ENCODE results near the gene QTRT2. TPM values are rescaled to one million over a fixed set of nuclear protein-coding genes. Genes with fewer than 3 reads are reported as not detected.

QTRT2 gene
- total RNA-seq, 1 experiment from 2014 or later, result 47.7 TPM

DNA sequence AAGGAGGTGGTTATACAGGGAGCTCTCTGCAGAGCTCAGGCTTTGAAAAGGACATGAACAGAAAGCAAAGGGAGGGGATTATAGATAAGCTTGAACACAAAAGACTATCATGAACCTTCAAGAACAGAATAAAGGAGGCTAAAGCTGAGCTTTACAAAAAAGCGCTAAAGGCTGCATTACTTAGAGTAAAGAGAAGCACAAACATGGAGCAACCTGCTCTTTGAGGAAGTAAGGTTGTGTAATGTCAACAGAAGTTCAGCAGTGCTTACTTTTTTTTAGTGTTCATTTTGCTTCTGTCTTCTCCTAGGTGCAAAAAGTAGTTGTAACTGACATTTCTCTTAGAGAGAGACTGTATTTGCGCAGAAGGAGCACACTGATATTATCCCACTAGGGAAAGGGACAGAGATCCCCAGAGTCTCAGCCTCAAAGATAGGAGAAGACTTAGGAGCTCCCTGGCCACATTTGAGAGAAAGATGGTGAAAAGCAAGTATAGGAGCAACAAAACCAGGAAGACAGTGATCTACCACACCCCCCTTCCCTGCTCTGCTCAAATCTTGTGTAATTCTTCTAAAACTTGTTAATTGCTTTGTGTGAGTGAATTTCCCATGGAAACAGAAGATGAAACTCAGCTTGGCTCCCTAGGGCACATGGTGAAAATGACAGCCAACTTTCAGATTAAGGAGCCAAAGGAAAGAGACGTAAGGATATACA, 54.7 kb downstream of the QTRT2 start:
- H3K9me2 ChIP-seq (ENCODE audit: insufficient read depth), result no peaks in the 10 kb centered on the region
- no peak for DNase-seq (ENCODE audit: low read depth, low spot score)
- CTCF ChIA-PET, result no interaction called here
- POLR2A ChIA-PET, result no interaction called here
- H3K27me3 ChIP-seq (ENCODE audit: insufficient read depth, low read length), result peaks cover 4% of the 10 kb centered on the region; the same call in 1 of the 2 replicates
- TF ChIP-seq EZH2phosphoT487 (IDR thresholded peaks at IDR 0.05; ENCODE audit: borderline replicate concordance) (no peak), JUND (IDR thresholded peaks at IDR 0.05) (no peak), CEBPB (IDR thresholded peaks at IDR 0.05; ENCODE audit: low read depth) (no peak), EGR1 (IDR thresholded peaks at IDR 0.05; ENCODE audit: low read depth) (no peak), TCF7L2 (IDR thresholded peaks at IDR 0.05; ENCODE audit: borderline replicate concordance, extremely low read depth, insufficient read depth, insufficient read length) (no peak), YY1 (IDR thresholded peaks at IDR 0.05; ENCODE audit: extremely low read depth, insufficient replicate concordance, low read depth, low read length) (no peak), CBX3 (IDR thresholded peaks at IDR 0.05; ENCODE audit: low read depth) (no peak), ZNF274 (IDR thresholded peaks at IDR 0.05; ENCODE audit: low read depth, low read length) (no peak), EZH2 (IDR thresholded peaks at IDR 0.05) (no peak), ZFX (IDR thresholded peaks at IDR 0.05) (no peak), SRF (IDR thresholded peaks at IDR 0.05; ENCODE audit: low read depth) (no peak), POLR2A (IDR thresholded peaks at IDR 0.05; ENCODE audit: borderline replicate concordance, extremely low read depth, insufficient read depth, insufficient read length) (no peak), ELF1 (IDR thresholded peaks at IDR 0.05; ENCODE audit: borderline replicate concordance, low read depth) (no peak)
- TF ChIP-seq, protein P1, sequence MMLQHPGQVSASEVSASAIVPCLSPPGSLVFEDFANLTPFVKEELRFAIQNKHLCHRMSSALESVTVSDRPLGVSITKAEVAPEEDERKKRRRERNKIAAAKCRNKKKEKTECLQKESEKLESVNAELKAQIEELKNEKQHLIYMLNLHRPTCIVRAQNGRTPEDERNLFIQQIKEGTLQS (IDR thresholded peaks at IDR 0.05), result no peak
- TF ChIP-seq, protein P2, sequence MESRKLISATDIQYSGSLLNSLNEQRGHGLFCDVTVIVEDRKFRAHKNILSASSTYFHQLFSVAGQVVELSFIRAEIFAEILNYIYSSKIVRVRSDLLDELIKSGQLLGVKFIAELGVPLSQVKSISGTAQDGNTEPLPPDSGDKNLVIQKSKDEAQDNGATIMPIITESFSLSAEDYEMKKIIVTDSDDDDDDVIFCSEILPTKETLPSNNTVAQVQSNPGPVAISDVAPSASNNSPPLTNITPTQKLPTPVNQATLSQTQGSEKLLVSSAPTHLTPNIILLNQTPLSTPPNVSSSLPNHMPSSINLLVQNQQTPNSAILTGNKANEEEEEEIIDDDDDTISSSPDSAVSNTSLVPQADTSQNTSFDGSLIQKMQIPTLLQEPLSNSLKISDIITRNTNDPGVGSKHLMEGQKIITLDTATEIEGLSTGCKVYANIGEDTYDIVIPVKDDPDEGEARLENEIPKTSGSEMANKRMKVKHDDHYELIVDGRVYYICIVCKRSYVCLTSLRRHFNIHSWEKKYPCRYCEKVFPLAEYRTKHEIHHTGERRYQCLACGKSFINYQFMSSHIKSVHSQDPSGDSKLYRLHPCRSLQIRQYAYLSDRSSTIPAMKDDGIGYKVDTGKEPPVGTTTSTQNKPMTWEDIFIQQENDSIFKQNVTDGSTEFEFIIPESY (IDR thresholded peaks at IDR 0.05; ENCODE audit: extremely low read depth, insufficient replicate concordance, low read length), result no peak
- TF ChIP-seq, protein P3, sequence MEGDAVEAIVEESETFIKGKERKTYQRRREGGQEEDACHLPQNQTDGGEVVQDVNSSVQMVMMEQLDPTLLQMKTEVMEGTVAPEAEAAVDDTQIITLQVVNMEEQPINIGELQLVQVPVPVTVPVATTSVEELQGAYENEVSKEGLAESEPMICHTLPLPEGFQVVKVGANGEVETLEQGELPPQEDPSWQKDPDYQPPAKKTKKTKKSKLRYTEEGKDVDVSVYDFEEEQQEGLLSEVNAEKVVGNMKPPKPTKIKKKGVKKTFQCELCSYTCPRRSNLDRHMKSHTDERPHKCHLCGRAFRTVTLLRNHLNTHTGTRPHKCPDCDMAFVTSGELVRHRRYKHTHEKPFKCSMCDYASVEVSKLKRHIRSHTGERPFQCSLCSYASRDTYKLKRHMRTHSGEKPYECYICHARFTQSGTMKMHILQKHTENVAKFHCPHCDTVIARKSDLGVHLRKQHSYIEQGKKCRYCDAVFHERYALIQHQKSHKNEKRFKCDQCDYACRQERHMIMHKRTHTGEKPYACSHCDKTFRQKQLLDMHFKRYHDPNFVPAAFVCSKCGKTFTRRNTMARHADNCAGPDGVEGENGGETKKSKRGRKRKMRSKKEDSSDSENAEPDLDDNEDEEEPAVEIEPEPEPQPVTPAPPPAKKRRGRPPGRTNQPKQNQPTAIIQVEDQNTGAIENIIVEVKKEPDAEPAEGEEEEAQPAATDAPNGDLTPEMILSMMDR (IDR thresholded peaks at IDR 0.05 in 2 of 3, conservative IDR thresholded peaks at IDR 0.05 in 1 of 3; ENCODE audit: borderline replicate concordance in 1 of 3, insufficient read depth in 1 of 3, low read depth in 2 of 3, low read length in 2 of 3), result no peak
- TF ChIP-seq, protein P4, sequence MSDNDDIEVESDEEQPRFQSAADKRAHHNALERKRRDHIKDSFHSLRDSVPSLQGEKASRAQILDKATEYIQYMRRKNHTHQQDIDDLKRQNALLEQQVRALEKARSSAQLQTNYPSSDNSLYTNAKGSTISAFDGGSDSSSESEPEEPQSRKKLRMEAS (IDR thresholded peaks at IDR 0.05), result no peak
- TF ChIP-seq, protein P5, sequence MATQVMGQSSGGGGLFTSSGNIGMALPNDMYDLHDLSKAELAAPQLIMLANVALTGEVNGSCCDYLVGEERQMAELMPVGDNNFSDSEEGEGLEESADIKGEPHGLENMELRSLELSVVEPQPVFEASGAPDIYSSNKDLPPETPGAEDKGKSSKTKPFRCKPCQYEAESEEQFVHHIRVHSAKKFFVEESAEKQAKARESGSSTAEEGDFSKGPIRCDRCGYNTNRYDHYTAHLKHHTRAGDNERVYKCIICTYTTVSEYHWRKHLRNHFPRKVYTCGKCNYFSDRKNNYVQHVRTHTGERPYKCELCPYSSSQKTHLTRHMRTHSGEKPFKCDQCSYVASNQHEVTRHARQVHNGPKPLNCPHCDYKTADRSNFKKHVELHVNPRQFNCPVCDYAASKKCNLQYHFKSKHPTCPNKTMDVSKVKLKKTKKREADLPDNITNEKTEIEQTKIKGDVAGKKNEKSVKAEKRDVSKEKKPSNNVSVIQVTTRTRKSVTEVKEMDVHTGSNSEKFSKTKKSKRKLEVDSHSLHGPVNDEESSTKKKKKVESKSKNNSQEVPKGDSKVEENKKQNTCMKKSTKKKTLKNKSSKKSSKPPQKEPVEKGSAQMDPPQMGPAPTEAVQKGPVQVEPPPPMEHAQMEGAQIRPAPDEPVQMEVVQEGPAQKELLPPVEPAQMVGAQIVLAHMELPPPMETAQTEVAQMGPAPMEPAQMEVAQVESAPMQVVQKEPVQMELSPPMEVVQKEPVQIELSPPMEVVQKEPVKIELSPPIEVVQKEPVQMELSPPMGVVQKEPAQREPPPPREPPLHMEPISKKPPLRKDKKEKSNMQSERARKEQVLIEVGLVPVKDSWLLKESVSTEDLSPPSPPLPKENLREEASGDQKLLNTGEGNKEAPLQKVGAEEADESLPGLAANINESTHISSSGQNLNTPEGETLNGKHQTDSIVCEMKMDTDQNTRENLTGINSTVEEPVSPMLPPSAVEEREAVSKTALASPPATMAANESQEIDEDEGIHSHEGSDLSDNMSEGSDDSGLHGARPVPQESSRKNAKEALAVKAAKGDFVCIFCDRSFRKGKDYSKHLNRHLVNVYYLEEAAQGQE (IDR thresholded peaks at IDR 0.05; ENCODE audit: low read depth), result no peak
- H4K20me1 ChIP-seq (ENCODE audit: insufficient read depth), result no peaks in the 10 kb centered on the region
- intact Hi-C loops (cut with micrococcal nuclease), result no loop called here
- H3K79me2 ChIP-seq (ENCODE audit: insufficient read depth, low read length), result no peaks in the 10 kb centered on the region
- H3K36me3 ChIP-seq (ENCODE audit: control insufficient read depth in 1 of 2, insufficient read depth in 2 of 2, low read length in 2 of 2), result no peaks in the 10 kb centered on the region
- no TSS peak for BruUV-seq (replicated peaks)
- H3K9me3 ChIP-seq (ENCODE audit: control insufficient read depth in 1 of 2, insufficient read depth in 1 of 2, low read depth in 1 of 2, low read length in 2 of 2), result no peaks in the 10 kb centered on the region
- RAD21 ChIA-PET (ENCODE audit: low non-redundant PET in 1 of 2, low total read pairs in 2 of 2, uncharacterized antibody in 2 of 2, unreplicated experiment in 2 of 2), result no interaction called here
- H2AFZ ChIP-seq (ENCODE audit: low read depth, low read length, poor library complexity, severe bottlenecking), result no peak overlapping the region
- no peak overlapping the region for H3K27ac ChIP-seq (ENCODE audit: low read depth, low read length)
- H3K9ac ChIP-seq (ENCODE audit: low read length), result no peak overlapping the region
- no peaks in the 10 kb centered on the region for H3K4me1 ChIP-seq (ENCODE audit: control insufficient read depth in 1 of 2, insufficient read depth in 2 of 2, low read length in 2 of 2)
- no peak overlapping the region for H3K4me3 ChIP-seq (replicated peaks in 1 of 2; ENCODE audit: low read depth in 1 of 2, low read length in 2 of 2)
- H3K4me2 ChIP-seq (ENCODE audit: low read length), result no peak overlapping the region
- ATAC-seq, result no peak
